IPS DF 19.7 (cell line): ENCODE results near the gene HOXA13.

ENCODE experiments used
- DNase-seq: peaks from one replicate; pipeline ENCODE4 v3.0.0-alpha.2; 2013; ENCODE audit warnings: low read depth, low spot score

Gene HOXA13

GRCh38 chr7:27237735-27238334, 37.9 kb upstream of the HOXA13 start:
- no peak for DNase-seq

- DNase-seq = no peak
Observed at GRCh38 chr7:27235387-27236311, 35.8 kb upstream of the HOXA13 start.

GRCh38 chr7:27229448-27229847, 29.6 kb upstream of the HOXA13 start:
- DNase-seq = no peak

- DNase-seq = no peak
Observed at GRCh38 chr7:27224983-27225934, 25.4 kb upstream of the HOXA13 start.

- no peak for DNase-seq
Observed at GRCh38 chr7:27223941-27224575, 24.2 kb upstream of the HOXA13 start.

- no peak for DNase-seq
Observed at GRCh38 chr7:27221201-27221797, 21.4 kb upstream of the HOXA13 start.

- no peak for DNase-seq
Observed at GRCh38 chr7:27220440-27220955, 20.6 kb upstream of the HOXA13 start.

- DNase-seq = no peak
Observed at GRCh38 chr7:27219821-27220220, 19.9 kb upstream of the HOXA13 start.

GRCh38 chr7:27217951-27218350, 18.1 kb upstream of the HOXA13 start:
- no peak for DNase-seq

GRCh38 chr7:27215356-27215755, 15.5 kb upstream of the HOXA13 start:
- no peak for DNase-seq

GRCh38 chr7:27214239-27214950, 14.5 kb upstream of the HOXA13 start:
- DNase-seq = no peak

- no peak for DNase-seq
Observed at GRCh38 chr7:27213433-27214238, 13.7 kb upstream of the HOXA13 start.

GRCh38 chr7:27212497-27213432, 12.9 kb upstream of the HOXA13 start:
- no peak for DNase-seq

GRCh38 chr7:27211764-27212204, 11.9 kb upstream of the HOXA13 start:
- DNase-seq = no peak

- DNase-seq = no peak
Observed at GRCh38 chr7:27211084-27211446, 11.2 kb upstream of the HOXA13 start.

- no peak for DNase-seq
Observed at GRCh38 chr7:27210441-27211083, 10.7 kb upstream of the HOXA13 start.

GRCh38 chr7:27209933-27210440, 10.1 kb upstream of the HOXA13 start:
- no peak for DNase-seq
